Measurements from ENCODE around the gene ARL8B. TPM values are rescaled to one million over a fixed set of nuclear protein-coding genes. Genes with fewer than 3 reads are reported as not detected.

Gene ARL8B
- total and polyA plus RNA-seq, 9 of the 15 experiments (the other 6 are each of a cell fraction or from before 2014, with no cell fraction given) = 28.5 to 99.4 (median 77.2) TPM

DNA sequence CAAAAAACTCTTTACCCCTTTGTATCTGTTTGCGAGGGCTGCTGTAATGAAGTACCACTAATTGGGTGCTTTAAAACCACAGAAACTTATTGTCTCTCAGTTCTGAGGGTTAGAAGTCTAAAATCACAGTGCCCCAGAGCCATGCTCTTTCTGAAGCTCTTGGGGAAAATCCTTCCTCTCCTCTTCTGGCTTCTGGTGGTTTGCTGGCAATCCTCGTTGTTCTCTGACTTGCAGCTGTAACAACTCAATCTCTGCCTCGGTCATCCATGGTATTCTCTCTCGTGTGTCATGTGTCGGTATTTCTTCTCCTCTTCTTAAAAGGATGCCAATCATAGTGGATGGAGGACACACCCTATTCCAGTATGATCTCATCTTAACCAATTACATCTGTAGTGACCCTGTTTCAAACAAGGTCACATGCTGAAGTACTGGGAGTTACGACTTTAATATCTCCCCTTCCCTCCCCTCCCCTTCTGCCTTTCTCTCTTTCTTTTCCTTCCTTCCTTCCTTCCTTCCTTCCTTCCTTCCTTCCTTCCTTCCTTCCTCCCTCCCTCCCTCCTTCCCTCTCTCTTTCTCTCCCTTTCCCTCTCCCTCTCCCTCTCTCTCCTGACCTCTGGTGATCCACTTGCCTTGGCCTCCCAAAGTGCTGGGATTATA is 6.5 kb upstream of the ARL8B start (continued):
- TF ChIP-seq MYBL2 (IDR thresholded peaks at IDR 0.05; ENCODE audit: low read depth) (peak; percentile 65), MYBL2 (CRISPR knock-in tag; IDR thresholded peaks at IDR 0.05; ENCODE audit: borderline replicate concordance) (no peak), CHD2 (IDR thresholded peaks at IDR 0.05; ENCODE audit: low read depth, low read length) (no peak), MTA1 (IDR thresholded peaks at IDR 0.05; ENCODE audit: borderline replicate concordance) (peak; percentile 88)
- TF ChIP-seq, protein P1, sequence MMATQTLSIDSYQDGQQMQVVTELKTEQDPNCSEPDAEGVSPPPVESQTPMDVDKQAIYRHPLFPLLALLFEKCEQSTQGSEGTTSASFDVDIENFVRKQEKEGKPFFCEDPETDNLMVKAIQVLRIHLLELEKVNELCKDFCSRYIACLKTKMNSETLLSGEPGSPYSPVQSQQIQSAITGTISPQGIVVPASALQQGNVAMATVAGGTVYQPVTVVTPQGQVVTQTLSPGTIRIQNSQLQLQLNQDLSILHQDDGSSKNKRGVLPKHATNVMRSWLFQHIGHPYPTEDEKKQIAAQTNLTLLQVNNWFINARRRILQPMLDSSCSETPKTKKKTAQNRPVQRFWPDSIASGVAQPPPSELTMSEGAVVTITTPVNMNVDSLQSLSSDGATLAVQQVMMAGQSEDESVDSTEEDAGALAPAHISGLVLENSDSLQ (IDR thresholded peaks at IDR 0.05) = peak; percentile 94

DNA sequence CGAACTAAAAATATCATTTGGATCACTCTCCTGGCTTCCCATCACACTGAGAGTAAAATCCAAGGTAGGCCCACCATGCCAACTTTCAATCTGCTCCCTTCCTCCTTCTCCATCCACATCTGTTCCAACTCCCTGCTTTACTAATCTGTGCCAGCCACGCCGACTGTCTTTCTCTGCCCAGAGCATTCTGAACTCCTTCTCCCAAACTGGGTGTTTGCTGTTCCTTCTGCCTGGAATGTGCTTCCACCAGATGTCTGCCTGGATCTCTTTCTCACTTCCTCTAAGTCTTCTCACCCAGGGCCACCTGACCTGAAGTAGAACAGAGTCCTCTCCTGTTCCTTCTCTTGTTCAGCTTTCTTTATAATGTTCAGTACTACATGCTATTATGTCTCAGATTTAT is 5.6 kb upstream of the ARL8B start:
- no peaks in the 10 kb centered on the region for H4K20me1 ChIP-seq (replicated peaks; ENCODE audit: control insufficient read depth, insufficient read depth, low read length)
- FAIRE-seq (no peak), DNase-seq (ENCODE audit: extremely low read depth in 1 of 4, low spot score in 3 of 4) (no peak), ATAC-seq (no peak; the same call in 2 of the 3 replicates)
- no peak for TF ChIP-seq ZC3H4 (CRISPR knock-in tag; IDR thresholded peaks at IDR 0.05; ENCODE audit: borderline replicate concordance)
- TF ChIP-seq SPI1 (IDR thresholded peaks at IDR 0.05; ENCODE audit: borderline replicate concordance, low read depth, low read length) = peak; percentile 25; the same call in 1 of the 2 replicates
- TF ChIP-seq GTF2F1 (IDR thresholded peaks at IDR 0.05; ENCODE audit: low read depth, low read length) = no peak
- in situ Hi-C loops (cut with MboI) (loop anchor here (5.0 kb wide), 1 partner anchor 801 kb away; no protein-coding TSS in a partner anchor), intact Hi-C loops (cut with micrococcal nuclease) (no loop called here)
- WGBS (ENCODE audit: insufficient coverage, low coverage, missing lambda C conversion rate) = 48% methylated on average over 3 of the region's 3 CpGs
- POLR2A ChIA-PET = interaction anchor here (0.8 kb wide), 1 partner anchor 414 kb away, joined by 3 read pairs; no protein-coding TSS in a partner anchor
- H3K27ac ChIP-seq (ENCODE audit: extremely low read depth, low read depth, low read length) = no peak overlapping the region
- no peak overlapping the region for H3K4me3 ChIP-seq
- no peak overlapping the region for H3K4me2 ChIP-seq (ENCODE audit: insufficient read depth, low read length)
- H3K9ac ChIP-seq (ENCODE audit: insufficient read depth in 1 of 2, low read depth in 2 of 2, low read length in 2 of 2) = peak overlapping the region in 1 of 2 experiments; percentile 55; a peak in 1 of 4 replicates
- peaks cover 0 to 3% of the 10 kb centered on the region in 2 experiments; a peak in 2 of 5 replicates for H3K4me1 ChIP-seq (replicated peaks in 1 of 2; ENCODE audit: control insufficient read depth in 2 of 2, insufficient read depth in 2 of 2, low read length in 2 of 2)
- CTCF ChIA-PET (ENCODE audit: low intra/inter-chr PET ratio) = no interaction called here
- H3K9me1 ChIP-seq (ENCODE audit: control insufficient read depth, insufficient read depth, low read length) = no peaks in the 10 kb centered on the region
- BruUV-seq (replicated peaks) = no TSS peak
- H3K79me2 ChIP-seq (ENCODE audit: control insufficient read depth, insufficient read depth, low read length) = no peaks in the 10 kb centered on the region
- no peaks in the 10 kb centered on the region for H3K9me3 ChIP-seq (replicated peaks; ENCODE audit: control insufficient read depth, insufficient read depth, low read depth, low read length)
- H2AFZ ChIP-seq (ENCODE audit: low read depth, low read length) = peak overlapping the region; percentile 86
- no peaks in the 10 kb centered on the region for H3K36me3 ChIP-seq (ENCODE audit: control insufficient read depth, insufficient read depth, low read length)
- no peaks in the 10 kb centered on the region for H3K27me3 ChIP-seq (ENCODE audit: control insufficient read depth in 2 of 2, insufficient read depth in 2 of 2, low read length in 2 of 2)

All from K562 (cell line).